DND-41 (cell line): ENCODE results near the gene SLC2A1.

Source experiments
- ATAC-seq: fragments of 200-7000 bp; cut with Tn5 transposase; 3 replicates; pipeline ENCODE4 v1.9.1; 2021; ENCODE audit warnings: low read depth; ENCODE audit not compliant: insufficient read depth
- DNase-seq: peaks from one replicate; pipeline ENCODE4 v3.0.0-alpha.2; 2020
- H2AFZ ChIP-seq: 2 replicates; pipeline ENCODE4 v1.6.0; 2012; ENCODE audit warnings: low read depth, low read length
- H3K27ac ChIP-seq: 2 replicates; pipeline ENCODE4 v1.5.1; 2012; ENCODE audit warnings: low read length, inconsistent platforms
- H3K27me3 ChIP-seq: fragments of 200-600 bp; sonication (generic); 2 replicates; pipeline ENCODE4 v1.6.0; 2012; ENCODE audit warnings: low read length, mild to moderate bottlenecking, inconsistent platforms; ENCODE audit not compliant: insufficient read depth, poor library complexity
- H3K36me3 ChIP-seq: 2 replicates; pipeline ENCODE4 v1.5.1; 2012; ENCODE audit warnings: low read length, inconsistent platforms; ENCODE audit not compliant: insufficient read depth
- H3K4me1 ChIP-seq: 2 replicates; pipeline ENCODE4 v1.5.1; 2012; ENCODE audit warnings: mild to moderate bottlenecking, low read length; ENCODE audit not compliant: insufficient read depth
- H3K4me2 ChIP-seq: 2 replicates; pipeline ENCODE4 v1.6.0; 2012; ENCODE audit warnings: mild to moderate bottlenecking, moderate library complexity, low read length, inconsistent platforms; ENCODE audit not compliant: insufficient read depth
- H3K4me3 ChIP-seq, 2 experiments: fragments of 200-600 bp in 1 of 2; shearing (Covaris generic) in 1 of 2; 2 replicates each; pipeline ENCODE4 v1.5.1; 2012 to 2016; ENCODE audit warnings: inconsistent platforms in 2 of 2, low read length in 2 of 2, mild to moderate bottlenecking in 2 of 2, low read depth in 1 of 2, moderate library complexity in 1 of 2
- H3K79me2 ChIP-seq: 2 replicates; pipeline ENCODE4 v1.6.0; 2012; ENCODE audit warnings: low read length, inconsistent platforms; ENCODE audit not compliant: insufficient read depth
- H3K9ac ChIP-seq: 2 replicates; pipeline ENCODE4 v1.6.0; 2012; ENCODE audit warnings: low read depth, mild to moderate bottlenecking, inconsistent platforms, low read length, moderate library complexity
- H3K9me3 ChIP-seq: 2 replicates; pipeline ENCODE4 v1.5.1; 2012; ENCODE audit warnings: low read length, moderate library complexity, mild to moderate bottlenecking, inconsistent platforms; ENCODE audit not compliant: insufficient read depth, severe bottlenecking
- H4K20me1 ChIP-seq: 2 replicates; pipeline ENCODE4 v1.6.0; 2012; ENCODE audit warnings: low read length; ENCODE audit not compliant: insufficient read depth
- CTCF ChIP-seq: IDR thresholded peaks from 2 replicates; pipeline ENCODE4 v1.5.1; 2012; ENCODE audit warnings: borderline replicate concordance, low read length, moderate library complexity, mild to moderate bottlenecking; ENCODE audit not compliant: poor library complexity, severe bottlenecking; ENCODE audit errors: extremely low read depth
- EZH2 ChIP-seq: IDR thresholded peaks from 3 replicates; pipeline ENCODE4 v1.6.1; 2012; ENCODE audit warnings: borderline replicate concordance, low read depth, mild to moderate bottlenecking, moderate library complexity, low read length, inconsistent platforms; ENCODE audit not compliant: severe bottlenecking

Gene SLC2A1

GRCh38 chr1:42977653-42978052 lies 19.0 kb upstream of the SLC2A1 start:
- ATAC-seq (no peak), DNase-seq (no peak)
- no peak for TF ChIP-seq EZH2
- TF ChIP-seq CTCF = no peak
- Histone ChIP-seq H3K27ac (no peak overlapping the region), H3K4me1 (no peaks in the 10 kb centered on the region), H3K79me2 (no peaks in the 10 kb centered on the region), H3K4me3 (no peak overlapping the region), H3K9me3 (no peaks in the 10 kb centered on the region), H2AFZ (no peak overlapping the region), H3K36me3 (no peaks in the 10 kb centered on the region), H3K4me2 (no peak overlapping the region), H3K27me3 (peaks cover 19% of the 10 kb centered on the region), H3K9ac (no peak overlapping the region), H4K20me1 (no peaks in the 10 kb centered on the region; the same call in 1 of the 2 replicates)

- Histone ChIP-seq H4K20me1 (no peaks in the 10 kb centered on the region; the same call in 1 of the 2 replicates), H3K4me2 (no peak overlapping the region), H3K27me3 (peaks cover 15% of the 10 kb centered on the region), H3K4me3 (no peak overlapping the region), H3K4me1 (no peaks in the 10 kb centered on the region), H3K27ac (no peak overlapping the region), H3K36me3 (no peaks in the 10 kb centered on the region), H3K79me2 (no peaks in the 10 kb centered on the region), H2AFZ (no peak overlapping the region), H3K9ac (no peak overlapping the region), H3K9me3 (no peaks in the 10 kb centered on the region)
- no peak for DNase-seq
- no peak for TF ChIP-seq CTCF
- TF ChIP-seq EZH2 = no peak
- no peak for ATAC-seq
Measured at GRCh38 chr1:42975561-42976225, 17.0 kb upstream of the SLC2A1 start.

GRCh38 chr1:42974767-42975437 lies 16.2 kb upstream of the SLC2A1 start:
- no peaks in the 10 kb centered on the region for H3K79me2 ChIP-seq
- no peaks in the 10 kb centered on the region for H3K36me3 ChIP-seq
- TF ChIP-seq CTCF = no peak
- no peak for TF ChIP-seq EZH2
- no peak overlapping the region for H3K9ac ChIP-seq
- no peaks in the 10 kb centered on the region for H3K9me3 ChIP-seq
- no peak overlapping the region for H3K4me3 ChIP-seq
- no peaks in the 10 kb centered on the region for H3K4me1 ChIP-seq
- H4K20me1 ChIP-seq = no peaks in the 10 kb centered on the region; the same call in 1 of the 2 replicates
- no peak overlapping the region for H3K4me2 ChIP-seq
- DNase-seq = no peak
- no peak overlapping the region for H3K27ac ChIP-seq
- ATAC-seq = no peak
- no peak overlapping the region for H2AFZ ChIP-seq
- H3K27me3 ChIP-seq = peaks cover 10% of the 10 kb centered on the region
